Activated CD8-positive, alpha-beta T cell treated with anti-CD3 and anti-CD28 coated beads for 36 hours (primary cell): ENCODE results near the gene ZDHHC21. TPM values are rescaled to one million over a fixed set of nuclear protein-coding genes. Genes with fewer than 3 reads are reported as not detected.

ENCODE experiments used
- ATAC-seq: fragments of 200-7000 bp; cut with Tn5 transposase; one replicate; pipeline ENCODE4 v1.10.0; 2021; ENCODE audit warnings: mild to moderate bottlenecking, moderate library complexity
- CTCF ChIA-PET: fragments of 350-600 bp; sonication (Branson Sonifier 250); formaldehyde crosslinking; loops from one replicate; lab custom pipeline; 2021; ENCODE audit warnings: antibody characterized with exemption; lab: Charles Lee
- POLR2A ChIA-PET: fragments of 350-600 bp; sonication (Branson Sonifier 250); formaldehyde crosslinking; loops from one replicate; lab custom pipeline; 2021; ENCODE audit warnings: antibody characterized with exemption; lab: Charles Lee
- DNase-seq: peaks from one replicate; pipeline ENCODE4 v3.0.0-alpha.2; 2020
- H3K27ac Mint-ChIP-seq: one replicate; pipeline ENCODE4 v1.8.0; 2021; ENCODE audit warnings: mild to moderate bottlenecking, mixed read lengths
- H3K27me3 Mint-ChIP-seq: one replicate; pipeline ENCODE4 v1.8.0; 2021; ENCODE audit warnings: mixed read lengths
- H3K36me3 Mint-ChIP-seq: one replicate; pipeline ENCODE4 v1.8.0; 2021; ENCODE audit warnings: low read depth, mixed read lengths
- H3K4me1 Mint-ChIP-seq: one replicate; pipeline ENCODE4 v1.8.0; 2021; ENCODE audit warnings: low read depth, mixed read lengths
- H3K4me3 Mint-ChIP-seq: one replicate; pipeline ENCODE4 v1.8.0; 2021; ENCODE audit warnings: mild to moderate bottlenecking, moderate library complexity, mixed read lengths
- H3K9me3 Mint-ChIP-seq: one replicate; pipeline ENCODE4 v1.8.0; 2021; ENCODE audit warnings: mixed read lengths
- CTCF ChIP-seq: fragments of 200-600 bp; IDR thresholded peaks from one replicate; pipeline ENCODE4 v1.8.0; 2022; ENCODE audit warnings: antibody characterized with exemption, mild to moderate bottlenecking
- intact Hi-C: fragments of 100-400 bp; cut with micrococcal nuclease; formaldehyde crosslinking; loops from one replicate; pipeline ENCODE4 v1.10.0; 2022
- total RNA-seq, 2 experiments: library from RNA; stranded (reverse); gene quantifications; one replicate each; pipeline ENCODE4 v1.2.3, GENCODE V29; 2021

The ZDHHC21 gene
- total RNA-seq, 2 experiments from 2014 or later, result 4.3 to 5.2 TPM

GRCh38 chr9:14574173-14574572, 119.1 kb downstream of the ZDHHC21 start:
- Mint-ChIP-seq H3K4me1 (no peaks in the 10 kb centered on the region), H3K27ac (no peak overlapping the region), H3K9me3 (peaks cover 14% of the 10 kb centered on the region), H3K36me3 (no peaks in the 10 kb centered on the region), H3K27me3 (peaks cover 8% of the 10 kb centered on the region), H3K4me3 (no peak overlapping the region)
- TF ChIP-seq CTCF, result no peak
- no peak for DNase-seq
- POLR2A ChIA-PET, result no interaction called here
- intact Hi-C loops, result no loop called here
- no peak for ATAC-seq
- CTCF ChIA-PET, result no interaction called here

- Mint-ChIP-seq H3K36me3 (no peaks in the 10 kb centered on the region), H3K27ac (no peak overlapping the region), H3K27me3 (peaks cover 8% of the 10 kb centered on the region), H3K4me3 (no peak overlapping the region), H3K4me1 (no peaks in the 10 kb centered on the region), H3K9me3 (peaks cover 12% of the 10 kb centered on the region)
- no peak for TF ChIP-seq CTCF
- ATAC-seq (no peak), DNase-seq (no peak)
- CTCF ChIA-PET, result no interaction called here
- POLR2A ChIA-PET, result no interaction called here
- intact Hi-C loops, result no loop called here
Observed at GRCh38 chr9:14573319-14573718, 119.9 kb downstream of the ZDHHC21 start.

- no peak for ATAC-seq
- H3K36me3 Mint-ChIP-seq, result no peaks in the 10 kb centered on the region
- DNase-seq, result no peak
- H3K4me1 Mint-ChIP-seq, result no peaks in the 10 kb centered on the region
- ChIA-PET POLR2A (interaction anchor here (1.2 kb wide), 1 partner anchor 21 kb away, joined by 3 read pairs; no protein-coding TSS in a partner anchor), CTCF (no interaction called here)
- peaks cover 8% of the 10 kb centered on the region for H3K27me3 Mint-ChIP-seq
- H3K27ac Mint-ChIP-seq, result no peak overlapping the region
- no peak for TF ChIP-seq CTCF
- intact Hi-C loops, result no loop called here
- H3K9me3 Mint-ChIP-seq, result no peaks in the 10 kb centered on the region
- H3K4me3 Mint-ChIP-seq, result no peak overlapping the region
Observed at GRCh38 chr9:14565352-14566016, 127.7 kb downstream of the ZDHHC21 start.

GRCh38 chr9:14563902-14564624, 129.2 kb downstream of the ZDHHC21 start:
- H3K4me3 Mint-ChIP-seq, result no peak overlapping the region
- TF ChIP-seq CTCF, result no peak
- no peaks in the 10 kb centered on the region for H3K36me3 Mint-ChIP-seq
- DNase-seq (no peak), ATAC-seq (no peak)
- peaks cover 8% of the 10 kb centered on the region for H3K27me3 Mint-ChIP-seq
- ChIA-PET POLR2A (interaction anchor here (1.2 kb wide), 1 partner anchor 22 kb away, joined by 3 read pairs; no protein-coding TSS in a partner anchor), CTCF (no interaction called here)
- intact Hi-C loops, result no loop called here
- peaks cover 5% of the 10 kb centered on the region for H3K4me1 Mint-ChIP-seq
- no peak overlapping the region for H3K27ac Mint-ChIP-seq
- peaks cover under 1% of the 10 kb centered on the region for H3K9me3 Mint-ChIP-seq

- POLR2A ChIA-PET, result no interaction called here
- no peak for ATAC-seq
- TF ChIP-seq CTCF, result no peak
- DNase-seq, result no peak
- CTCF ChIA-PET, result no interaction called here
- Mint-ChIP-seq H3K27ac (no peak overlapping the region), H3K4me3 (no peak overlapping the region), H3K4me1 (peaks cover 5% of the 10 kb centered on the region), H3K9me3 (peaks cover 1% of the 10 kb centered on the region), H3K36me3 (no peaks in the 10 kb centered on the region), H3K27me3 (peaks cover 10% of the 10 kb centered on the region)
- intact Hi-C loops, result no loop called here
Observed at GRCh38 chr9:14561929-14562405, 131.3 kb downstream of the ZDHHC21 start.
